H1 (cell line): ENCODE measurements around the gene SCAMP5. TPM values are rescaled to one million over a fixed set of nuclear protein-coding genes. Genes with fewer than 3 reads are reported as not detected.

Experiments used
- TBP ChIP-seq: IDR thresholded peaks from 2 replicates; pipeline ENCODE4 v1.6.1; 2011; ENCODE audit warnings: low read depth, low read length, improper control_type of control experiment
- polyA plus RNA-seq, 7 experiments: library from polyadenylated mRNA; depleted of rRNA in 3 of 7; stranded (reverse) in 5 of 7; unstranded in 2 of 7; fragments of >200 nt in 5 of 7; fragments of 200-250 nt in 2 of 7; gene quantifications; 1 replicate in 5 of 7; 2 replicates in 1 of 7; 4 replicates in 1 of 7; pipeline versions ENCODE4 v1.2.1 to v1.2.3, GENCODE V29; 2011 to 2013; ENCODE audit warnings: missing spikeins in 2 of 7, mixed read lengths in 2 of 7
- total RNA-seq: library from RNA; stranded (reverse); fragmentation: NEBNext Ultra II Directional; extraction: Animal tissue kit (Norgen Biotek cat#: 25700); gene quantifications from 2 replicates; pipeline ENCODE4 v1.2.1, GENCODE V29; 2021

SCAMP5 gene
- total and polyA plus RNA-seq, 2 of the 8 experiments (the other 6 are each of a cell fraction or from before 2014, with no cell fraction given), result 55.4 to 94.7 TPM

DNA sequence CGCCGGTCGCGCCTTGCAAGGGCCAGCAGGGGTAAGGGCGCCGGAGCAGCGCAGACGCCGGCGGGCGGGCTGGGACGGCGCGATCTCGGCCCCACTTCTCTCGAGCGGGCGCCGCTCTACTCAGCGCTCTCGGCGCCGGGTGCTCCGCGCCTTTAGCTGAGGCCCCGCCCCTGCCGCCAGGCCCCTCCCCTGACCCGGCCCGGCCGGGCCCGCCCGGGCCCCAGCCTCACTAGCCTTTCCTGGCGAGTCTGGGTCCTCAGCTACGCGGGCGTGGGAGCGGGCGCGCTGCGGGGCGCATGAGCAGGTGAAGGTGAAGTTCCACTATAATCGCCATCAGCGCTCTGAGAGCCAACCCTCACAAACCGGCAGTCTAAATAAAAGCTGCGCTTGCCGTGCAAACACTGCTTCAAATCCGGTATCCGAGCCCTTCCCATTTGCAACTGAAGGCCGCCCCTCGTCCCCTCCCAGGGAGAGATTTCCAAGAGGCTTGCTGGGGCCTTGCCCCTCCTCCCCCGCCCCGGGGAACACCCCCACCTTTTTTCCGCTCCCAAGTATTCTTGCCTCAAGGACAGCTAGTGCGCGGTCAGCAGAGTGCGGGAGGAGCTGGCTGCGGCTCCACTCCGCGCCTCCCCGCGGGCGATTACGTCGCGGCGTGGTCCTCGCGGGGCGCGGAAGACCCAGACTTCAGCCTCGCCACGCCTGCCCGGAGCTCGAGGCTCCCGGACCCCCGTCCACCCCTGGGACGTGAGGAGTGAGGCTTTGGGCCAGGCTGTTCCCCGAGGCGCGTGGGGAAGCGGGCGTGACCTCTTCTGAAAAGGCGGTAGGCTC lies 38.5 kb upstream of the SCAMP5 start, which contains the start of gene RPP25 (continued):
- peak; percentile 32; the same call in 1 of the 2 replicates for TF ChIP-seq TBP
